Hypothalamus (tissue), 51 donors: ENCODE data around the gene MEGF11.

Experiments used
- DNase-seq, 51 donors: peaks; one replicate each; lab custom pipeline; 2025; lab: John Stamatoyannopoulos, UW

MEGF11 gene

DNA sequence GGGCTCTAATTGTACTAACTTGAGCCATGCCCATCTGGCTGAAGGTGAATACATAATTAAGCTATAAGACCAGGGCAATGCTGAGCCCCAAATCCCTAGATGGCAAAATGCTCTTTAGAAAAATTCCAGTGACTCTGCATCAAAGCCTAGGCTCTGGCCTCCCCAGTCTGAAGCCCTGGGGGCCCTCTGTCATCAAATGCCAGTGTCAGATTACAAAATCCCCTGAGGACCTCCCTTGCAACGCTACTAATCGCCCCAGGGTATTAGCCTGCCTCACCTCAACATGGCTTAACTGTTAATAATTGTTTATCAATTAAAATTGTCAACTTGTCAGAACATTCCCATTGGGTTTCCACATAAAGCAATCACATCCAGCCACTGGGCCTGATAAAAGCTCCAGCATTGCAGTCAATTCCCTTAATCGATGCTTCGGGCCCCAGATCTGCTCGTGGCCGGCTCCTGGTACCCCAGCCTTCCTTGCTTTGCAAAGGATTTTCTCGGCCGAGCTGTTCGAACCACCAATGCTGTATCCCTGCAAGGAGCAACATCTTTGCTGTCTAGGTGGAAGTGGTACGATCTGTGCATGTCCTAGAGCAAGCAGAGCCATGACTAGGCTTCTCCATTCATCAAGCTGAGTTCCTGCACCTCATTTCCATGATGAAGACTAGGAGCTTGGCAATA lies 151.7 kb downstream of the MEGF11 start:
- DNase-seq = no peak

DNA sequence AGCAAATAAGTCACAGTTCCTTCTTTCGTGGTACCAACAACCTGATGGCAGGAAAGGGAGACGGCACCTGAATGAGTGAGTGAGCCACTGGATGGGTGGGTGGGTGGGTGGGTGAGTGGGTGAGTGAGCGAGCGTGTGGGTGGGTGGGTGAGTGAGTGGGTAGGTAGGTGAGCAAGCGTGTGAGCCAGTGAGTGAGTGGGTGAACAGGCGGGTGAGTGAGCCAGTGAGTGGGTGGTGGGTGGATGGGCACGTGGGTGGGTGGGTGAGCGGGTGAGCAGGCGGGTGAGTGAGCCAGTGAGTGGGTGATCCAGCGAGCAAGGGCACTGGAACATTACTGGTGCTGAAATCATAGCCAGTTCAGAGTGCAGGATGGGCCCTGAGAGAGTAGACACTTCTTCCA lies 152.8 kb downstream of the MEGF11 start:
- no peak for DNase-seq

DNA sequence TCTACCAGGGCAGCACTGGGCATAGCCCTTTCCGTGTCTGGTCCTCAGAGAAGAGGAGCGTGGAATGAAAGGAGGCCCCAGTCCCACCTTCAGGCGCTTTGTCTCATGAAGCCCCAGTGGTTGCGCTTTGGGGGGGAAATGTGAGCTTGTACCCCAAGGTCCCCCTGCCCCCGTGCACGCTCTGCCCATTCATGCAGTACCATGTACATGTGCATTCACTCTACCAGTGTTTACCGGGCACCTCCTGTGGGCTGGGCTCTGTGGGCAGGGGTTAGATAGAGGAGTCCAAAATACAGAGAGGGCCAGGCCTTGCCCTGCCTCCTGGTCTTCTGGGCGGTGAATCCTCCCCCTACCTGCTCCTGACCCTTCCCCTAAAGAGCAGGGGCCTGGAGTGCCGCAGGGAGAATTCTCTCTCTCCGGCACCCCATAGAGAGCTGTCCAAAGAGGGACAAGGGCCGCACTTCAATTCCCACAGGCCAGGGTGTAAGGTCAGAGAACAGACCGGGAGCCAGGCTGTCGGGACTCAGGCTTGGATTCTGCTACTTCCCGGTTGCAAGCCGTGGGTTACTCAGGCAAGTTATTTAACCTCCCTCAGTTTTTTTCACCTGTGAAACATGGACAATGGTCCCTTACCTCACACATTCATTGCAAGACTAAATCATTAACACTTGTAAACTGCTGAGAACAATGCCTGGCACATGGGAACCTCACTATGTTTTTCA lies 153.4 kb downstream of the MEGF11 start:
- DNase-seq = no peak

DNA sequence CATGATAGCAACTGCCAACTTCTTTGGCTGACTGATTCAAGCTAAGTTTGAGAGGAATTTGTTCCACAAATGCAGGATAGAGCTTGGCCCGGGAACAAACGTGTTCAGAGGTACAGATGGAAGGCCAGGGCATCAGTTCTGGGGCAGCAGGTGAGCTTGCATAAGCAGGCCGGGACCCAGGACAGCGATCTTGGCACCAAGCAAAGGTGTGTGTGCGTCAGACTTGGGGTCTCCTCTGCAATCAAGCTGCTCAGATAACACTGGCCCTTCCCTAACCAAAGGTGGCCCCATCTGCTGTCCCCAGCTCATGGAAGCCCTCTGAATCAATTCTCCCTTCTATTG lies 155.6 kb downstream of the MEGF11 start:
- DNase-seq = no peak

DNA sequence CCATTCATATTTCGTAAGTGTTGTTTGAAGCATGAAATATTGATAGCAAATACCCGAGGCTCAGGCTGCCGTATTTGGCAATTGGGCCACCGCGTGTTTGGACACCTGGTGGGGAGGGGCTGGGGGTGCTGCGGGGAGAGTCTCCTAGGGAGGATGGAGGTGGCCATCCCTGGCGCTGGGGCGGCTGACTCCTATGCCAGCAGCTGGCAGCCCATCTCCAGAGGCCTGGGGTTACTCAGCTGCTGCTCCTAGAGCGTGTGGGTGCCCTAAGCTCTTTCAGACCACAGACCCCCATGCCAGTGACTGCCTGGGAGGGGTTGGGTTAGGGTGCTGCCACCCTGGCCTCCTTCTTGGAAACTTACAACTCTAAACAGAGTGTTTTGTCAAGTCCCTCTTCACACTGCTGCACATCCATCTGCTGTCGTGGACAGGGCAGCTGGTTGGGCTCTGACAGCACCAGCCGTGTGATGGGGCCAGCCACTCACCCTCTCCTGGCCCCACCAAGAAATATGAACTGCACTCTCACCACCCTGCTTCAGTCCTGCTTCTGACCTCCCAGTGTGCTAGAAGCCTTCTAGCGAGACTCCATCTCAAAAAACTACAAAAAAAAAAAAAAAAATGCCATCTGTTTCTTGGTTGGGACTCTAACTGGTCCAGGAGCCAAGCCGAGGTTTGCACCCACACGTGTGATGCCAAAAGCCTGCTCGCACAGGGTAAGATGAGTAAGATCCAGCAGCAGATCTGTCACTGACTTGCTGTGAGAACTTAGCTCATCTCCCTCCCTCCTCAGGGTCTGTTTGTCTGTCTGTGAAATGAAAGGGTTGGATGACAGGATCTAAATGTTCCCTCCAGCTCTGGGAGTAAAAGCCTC lies 156.2 kb downstream of the MEGF11 start:
- DNase-seq = peak in 2 of 51 donors; percentile 56 to 62

DNA sequence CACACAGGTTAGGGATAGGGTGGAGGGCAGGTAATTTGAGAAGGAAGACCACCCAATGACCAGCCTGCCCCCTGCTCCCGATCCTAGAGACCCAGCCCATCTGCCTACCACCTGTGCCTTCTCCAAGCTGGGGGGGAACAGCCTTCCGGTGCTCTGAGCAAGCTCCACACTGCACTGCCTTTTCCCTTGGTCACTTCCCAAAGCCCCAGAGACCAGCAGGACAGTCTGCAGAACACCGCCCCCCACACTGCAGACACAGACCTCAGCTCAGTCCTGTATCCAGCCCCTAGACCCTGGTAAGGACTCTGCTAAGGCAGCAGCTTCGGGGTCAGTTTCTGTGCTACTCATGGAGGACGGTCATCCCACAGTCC lies 156.9 kb downstream of the MEGF11 start:
- DNase-seq = no peak

DNA sequence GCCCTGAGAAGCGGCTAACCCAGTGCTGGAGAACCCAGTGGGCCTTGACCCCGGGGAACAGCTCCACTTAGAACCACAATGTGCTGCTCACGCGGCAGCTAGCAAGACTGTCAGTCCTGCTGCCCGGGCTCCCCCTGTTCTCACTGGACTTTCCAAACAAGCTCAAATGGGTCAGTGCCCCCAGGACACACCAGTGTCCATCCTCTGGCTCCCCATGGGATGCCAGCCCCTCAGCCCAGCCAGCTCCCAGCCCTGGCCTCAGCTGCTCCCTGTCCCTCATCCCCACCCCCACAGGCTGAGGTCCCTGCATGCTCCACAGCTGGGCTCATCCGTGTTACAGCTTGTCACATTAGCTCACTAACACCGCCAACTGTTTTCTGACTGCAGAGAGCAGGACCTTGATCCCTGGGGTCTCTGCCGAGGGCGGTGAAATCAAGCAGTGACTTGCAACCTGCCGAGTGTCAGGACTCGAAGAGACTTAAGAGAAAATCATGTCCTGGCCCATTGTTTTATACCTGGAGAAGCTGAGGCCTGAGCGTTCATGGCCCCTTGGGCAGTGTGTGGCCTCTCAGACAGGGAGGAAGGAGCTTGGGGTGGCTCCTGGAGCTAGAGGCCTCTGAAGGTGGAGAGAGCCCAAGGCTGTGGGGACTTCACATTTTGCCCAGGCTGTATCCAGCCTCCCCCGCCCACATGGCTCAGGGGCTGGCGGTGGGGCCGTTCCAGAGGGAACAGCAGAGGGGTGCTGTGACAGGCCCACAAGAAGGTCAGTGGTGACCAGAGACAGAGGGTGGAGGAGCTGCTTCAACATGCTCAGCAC lies 157.5 kb downstream of the MEGF11 start:
- no peak for DNase-seq

DNA sequence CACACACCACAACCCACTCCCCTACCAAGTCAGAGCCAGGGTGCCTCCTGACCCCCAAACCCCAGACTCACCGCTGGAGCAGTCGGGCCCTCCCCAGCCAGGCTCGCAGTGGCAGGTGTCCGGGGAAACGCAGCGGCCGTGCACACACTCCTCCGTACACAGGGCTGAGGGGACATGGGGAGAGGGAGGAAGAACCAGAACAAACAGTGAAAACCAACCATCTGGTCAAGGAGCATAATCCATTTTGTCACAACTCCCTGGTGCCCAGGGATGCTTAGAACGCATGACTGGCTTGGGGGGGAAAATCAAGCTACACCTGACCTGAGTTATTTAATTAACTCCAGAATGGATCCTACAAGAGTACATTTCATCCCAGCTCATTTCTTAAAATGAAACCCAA lies 159.2 kb downstream of the MEGF11 start:
- no peak for DNase-seq

DNA sequence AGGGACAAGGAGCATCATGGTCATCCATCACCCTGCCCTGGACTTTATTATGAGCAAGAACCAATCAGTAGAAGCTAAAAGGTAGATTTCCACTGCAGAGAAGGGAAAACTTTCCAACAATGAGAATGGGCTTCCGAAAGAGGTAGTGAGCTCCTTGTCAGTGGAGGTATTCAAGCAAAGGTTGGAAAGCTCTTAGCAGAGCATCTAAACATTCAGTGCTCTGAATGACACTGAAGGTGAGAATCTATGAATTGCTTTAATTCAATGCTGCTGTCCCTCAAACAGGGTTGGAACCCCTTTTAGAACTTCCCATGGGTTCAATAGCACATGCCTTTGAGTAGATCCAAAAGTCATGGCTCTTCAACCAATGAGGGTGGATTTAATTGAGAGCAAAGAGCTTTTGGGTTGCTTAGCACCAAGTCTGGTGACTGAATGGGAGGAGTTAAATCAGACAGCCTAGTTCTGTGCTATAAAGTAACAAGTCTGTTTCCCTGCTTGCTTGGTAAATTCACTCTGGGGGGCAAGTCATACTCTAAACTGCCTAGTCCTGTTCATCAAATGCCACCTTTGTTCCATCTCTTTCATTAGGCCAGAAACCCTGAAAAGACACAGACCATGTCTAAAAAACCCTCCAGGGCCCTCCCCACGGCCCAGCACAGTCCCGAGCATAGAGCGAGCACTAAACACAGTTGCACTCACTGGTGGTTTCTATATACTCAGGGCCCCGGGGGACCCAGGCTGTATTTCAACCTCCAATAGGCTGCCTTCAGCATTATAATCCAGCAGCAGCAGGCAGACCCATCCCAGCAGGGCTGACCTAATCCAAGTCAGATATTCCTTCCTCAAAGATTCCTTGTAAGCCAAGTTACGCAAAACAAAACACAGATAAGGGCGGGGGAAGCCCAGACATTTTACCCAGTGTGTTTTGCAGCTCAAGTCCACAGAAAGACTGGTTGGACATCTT lies 161.2 kb downstream of the MEGF11 start:
- DNase-seq = no peak

DNA sequence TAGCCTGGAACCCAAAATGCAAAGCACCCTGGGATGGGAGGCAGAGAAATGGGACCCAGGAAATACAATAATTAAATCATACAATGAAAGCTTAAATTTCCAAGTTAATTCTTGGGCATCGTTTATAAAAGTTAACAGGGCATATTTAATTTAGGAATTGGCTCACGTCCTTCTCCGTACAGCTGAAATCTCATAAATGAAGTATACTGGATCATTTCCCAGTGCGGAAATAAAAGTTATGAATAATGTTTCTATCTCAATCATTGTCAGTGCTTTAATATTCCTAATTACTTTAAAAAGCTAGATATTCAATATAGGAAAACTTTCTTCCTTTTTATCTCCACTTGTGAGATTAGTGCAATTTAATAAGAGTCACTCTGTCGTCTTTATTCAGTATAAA lies 164.0 kb downstream of the MEGF11 start:
- no peak for DNase-seq

DNA sequence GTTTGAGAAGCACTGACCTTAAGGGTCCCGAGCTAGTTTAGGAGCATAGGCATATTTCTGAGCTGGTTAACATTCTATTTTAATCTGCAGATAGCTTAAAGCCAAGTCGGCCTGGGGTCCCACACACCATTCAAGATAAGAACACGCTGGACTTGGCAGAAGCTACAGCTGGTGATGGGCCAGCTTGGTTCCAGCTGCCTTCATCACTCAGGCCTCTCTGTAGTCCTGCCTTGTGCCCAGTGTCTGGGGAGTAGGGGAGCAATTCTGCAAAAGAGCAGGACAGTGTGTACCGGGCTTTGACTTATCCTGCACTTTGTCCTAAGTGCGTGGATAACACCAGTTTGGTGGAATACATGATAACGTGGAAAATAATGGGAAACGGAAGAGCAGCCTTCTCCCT lies 164.5 kb downstream of the MEGF11 start:
- DNase-seq = peak in 7 of 51 donors; percentile 2 to 36 (median 26)

DNA sequence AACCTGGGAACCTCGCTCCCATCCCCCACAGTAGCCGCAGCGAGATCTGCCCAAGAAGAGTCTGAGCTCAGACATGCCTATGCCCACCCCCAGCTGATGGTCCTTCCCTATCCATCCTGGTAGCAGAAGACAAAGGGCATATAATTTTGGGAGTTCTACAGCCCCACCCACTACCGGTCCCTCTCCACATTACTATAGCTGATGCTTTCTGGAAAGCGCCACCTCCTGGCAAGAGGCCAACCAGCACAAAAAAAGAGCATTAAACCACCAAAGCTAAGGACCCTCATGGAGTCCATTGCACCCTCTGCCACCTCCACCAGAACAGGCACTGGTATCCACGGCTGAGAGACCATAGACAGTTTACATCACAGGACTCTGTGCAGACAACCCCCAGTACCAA lies 168.4 kb downstream of the MEGF11 start:
- DNase-seq = no peak

DNA sequence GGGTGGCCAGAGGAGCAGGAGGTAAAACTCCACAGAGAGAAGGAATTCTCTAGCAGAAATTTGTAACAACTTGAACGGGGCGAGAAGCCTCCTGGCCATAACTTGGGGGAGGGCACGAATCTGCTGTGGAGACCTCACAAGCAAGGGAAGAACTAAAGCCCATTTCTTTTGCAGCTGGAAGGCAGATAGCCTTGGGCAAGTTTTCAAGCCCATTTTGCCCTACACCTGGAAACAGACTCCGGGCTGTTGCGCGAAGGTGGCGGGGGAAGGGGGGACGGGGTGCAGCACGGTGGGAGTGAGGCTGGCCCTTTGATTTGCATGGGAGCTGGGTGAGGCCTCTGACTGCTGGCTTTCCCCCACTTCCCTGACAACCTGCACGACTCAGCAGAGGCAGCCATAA lies 168.8 kb downstream of the MEGF11 start:
- DNase-seq = no peak

DNA sequence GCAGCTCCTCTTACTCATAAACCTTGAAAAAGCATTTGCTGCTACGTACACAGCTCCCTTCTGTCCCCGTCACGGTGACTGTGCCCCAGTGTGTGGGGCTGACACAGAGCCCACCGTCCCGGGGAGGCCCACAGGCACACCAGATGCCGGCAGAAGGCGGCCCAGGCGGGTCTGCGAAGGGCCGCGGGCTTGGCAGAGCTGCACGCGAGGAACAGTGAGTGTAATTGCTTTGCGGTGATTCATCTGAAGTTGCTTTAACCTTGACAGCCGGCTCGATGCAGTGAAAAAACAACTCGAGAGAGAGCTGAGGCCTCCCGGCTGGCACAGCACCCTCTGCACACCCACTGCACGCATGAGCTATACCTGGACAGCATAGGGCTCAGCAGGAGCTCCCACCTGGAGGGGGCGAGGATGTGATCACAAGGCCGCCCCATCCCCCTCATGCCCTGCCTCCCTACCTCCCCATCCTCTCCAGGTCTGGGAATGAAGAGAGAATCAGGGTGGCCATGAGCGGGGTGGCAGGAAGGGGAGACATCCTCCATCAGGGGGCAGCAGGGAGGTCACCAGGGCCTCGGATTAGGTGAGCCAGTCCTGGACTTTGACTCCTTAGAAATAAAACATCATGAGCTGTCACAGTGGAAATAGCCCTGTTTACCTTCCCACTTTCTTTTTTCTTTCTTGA lies 172.7 kb downstream of the MEGF11 start:
- peak in 10 of 51 donors; percentile 5 to 67 (median 24) for DNase-seq

DNA sequence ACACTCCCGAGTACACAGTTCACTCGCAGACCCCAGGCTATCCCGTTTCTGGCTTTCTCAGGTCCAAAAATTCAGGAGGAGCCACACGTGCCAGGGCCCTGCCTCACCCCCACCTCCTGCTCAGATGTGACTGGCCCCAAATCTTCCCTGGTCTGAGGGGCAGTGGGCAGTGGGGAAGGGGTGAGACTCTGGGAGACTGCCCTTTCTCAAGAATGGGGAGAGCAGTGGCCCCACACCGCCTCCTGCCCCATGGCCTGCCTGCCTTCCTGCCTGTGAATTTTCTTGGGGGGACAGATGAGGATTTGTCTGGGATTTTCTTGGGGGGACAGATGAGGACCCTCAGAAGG lies 174.6 kb downstream of the MEGF11 start:
- DNase-seq = no peak

DNA sequence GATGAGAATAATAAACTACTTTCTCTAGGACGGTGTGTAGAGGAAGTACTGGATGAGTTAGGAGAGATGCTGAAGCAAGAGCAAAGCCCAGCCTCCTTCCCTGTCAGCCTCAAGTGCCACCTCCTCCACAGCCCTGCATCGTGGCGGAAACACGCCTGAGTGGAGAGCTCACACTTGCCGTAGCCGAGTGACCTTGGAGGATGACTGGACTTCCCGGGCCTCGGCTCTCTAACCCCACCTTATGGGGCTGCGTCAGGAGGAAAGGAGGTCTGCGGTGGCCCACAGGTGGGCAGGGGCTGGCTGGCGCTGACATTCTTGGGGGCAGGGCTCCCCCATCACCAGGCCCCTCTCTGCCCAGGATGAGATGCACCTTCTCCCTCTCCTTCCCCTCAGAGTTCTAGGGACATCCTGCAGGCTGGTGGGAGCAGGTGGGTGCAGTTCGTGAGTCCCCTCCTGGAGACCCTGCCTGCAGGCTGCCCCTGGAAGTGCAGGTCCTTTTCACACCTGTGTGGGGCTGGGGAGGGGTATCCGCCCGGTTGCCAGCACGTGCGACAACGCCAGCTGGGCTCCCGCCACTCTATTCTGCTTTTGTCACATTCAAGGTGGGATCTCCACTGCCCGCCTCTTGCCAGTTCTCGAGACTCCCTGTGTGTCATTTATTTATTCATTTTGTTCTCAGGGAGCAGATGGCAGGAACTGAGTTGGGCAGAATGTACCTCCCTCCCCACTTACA lies 175.2 kb downstream of the MEGF11 start:
- DNase-seq = peak in 1 of 51 donors; percentile 19

DNA sequence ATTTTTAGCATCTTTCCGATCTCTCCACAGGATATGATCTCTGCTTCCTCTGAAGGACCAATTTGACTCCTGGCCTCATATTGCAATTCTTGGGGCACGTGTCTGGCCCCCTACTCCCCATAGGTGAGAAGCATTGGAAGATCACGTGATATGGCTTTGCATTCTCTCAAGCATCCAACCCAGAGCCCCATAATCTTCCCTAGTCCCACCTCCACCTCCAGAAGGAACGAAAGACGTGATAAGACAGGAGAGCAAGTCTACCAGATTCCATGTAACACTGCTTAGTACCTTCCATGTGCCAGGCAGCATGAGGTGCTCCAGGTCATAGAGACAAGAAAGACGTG lies 176.3 kb downstream of the MEGF11 start:
- no peak for DNase-seq

DNA sequence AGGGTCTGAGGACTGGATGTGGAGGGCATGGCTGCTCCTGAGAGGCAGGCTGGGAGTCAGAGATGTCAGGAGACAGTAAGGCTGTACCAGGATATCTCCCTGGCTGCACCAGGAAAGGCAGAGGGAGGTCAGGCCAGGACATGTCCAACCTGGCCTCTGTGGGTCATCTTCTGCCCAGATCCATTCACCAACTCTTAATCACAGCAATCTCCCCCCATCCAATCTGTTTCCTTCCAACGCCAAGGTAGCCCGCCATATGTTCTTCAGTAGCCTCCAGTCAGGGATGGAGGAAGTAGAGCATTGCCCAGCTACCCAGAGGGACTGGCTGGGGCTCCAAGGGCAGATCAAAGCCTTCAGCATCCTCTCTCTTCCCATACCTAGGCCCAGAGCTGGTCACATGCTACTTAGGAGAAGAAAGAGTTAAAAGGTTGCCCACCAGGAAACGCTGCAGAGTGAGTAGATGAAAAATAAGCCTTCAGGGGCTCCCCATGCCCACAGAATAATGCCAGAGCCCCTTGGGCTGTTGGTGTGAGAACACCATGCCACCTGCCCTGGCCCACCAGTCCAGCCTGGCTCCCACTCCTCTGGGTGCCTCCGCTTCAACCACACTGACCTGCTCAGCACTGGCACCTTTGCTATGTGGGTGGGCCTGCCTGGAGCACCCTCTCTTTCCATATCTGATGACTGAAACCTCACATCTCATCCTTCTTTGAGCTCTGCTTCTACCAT lies 176.8 kb downstream of the MEGF11 start:
- DNase-seq = no peak
